Suprapubic skin (tissue), 4 donors: Measurements from ENCODE around the gene COX6A1.

ENCODE experiments used
- CTCF ChIP-seq, 2 donors: fragments of 200-600 bp in 1 of 2; fragments of 450-650 bp in 1 of 2; sonication (generic) in 1 of 2; IDR thresholded peaks; one replicate each; pipeline ENCODE4 v1.5.1; 2016 to 2019; ENCODE audit warnings: antibody characterized with exemption in 2 of 2, mild to moderate bottlenecking in 1 of 2, moderate library complexity in 1 of 2
- POLR2A ChIP-seq, 2 donors: fragments of 450-650 bp; IDR thresholded peaks; one replicate each; pipeline ENCODE4 v1.6.1; 2017; ENCODE audit warnings: antibody characterized with exemption in 2 of 2, mild to moderate bottlenecking in 2 of 2, moderate library complexity in 2 of 2
- POLR2AphosphoS5 ChIP-seq, 3 donors: sonication (generic); formaldehyde crosslinking; IDR thresholded peaks; one replicate each; pipeline ENCODE4 v1.6.1; 2017; ENCODE audit warnings: antibody characterized with exemption in 3 of 3

DNA sequence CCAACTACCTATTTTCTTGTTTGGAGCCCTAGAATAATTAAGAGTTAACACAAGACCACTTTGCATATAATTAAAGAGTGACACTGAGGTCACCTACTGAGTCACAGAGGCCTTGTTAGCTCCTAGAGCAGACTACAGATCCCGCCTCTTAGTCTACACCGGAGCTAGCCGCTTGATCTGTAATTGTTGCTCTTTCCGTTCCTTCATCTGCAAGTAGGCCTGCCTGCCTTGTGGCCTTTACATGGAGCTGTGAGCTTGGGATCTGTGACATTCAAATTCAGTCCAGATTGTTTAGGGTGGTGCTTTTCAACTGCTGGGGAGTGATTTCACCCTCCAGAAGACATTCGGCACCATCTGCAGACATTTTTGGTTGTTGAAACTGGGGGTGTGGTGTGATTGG lies 52.4 kb downstream of the COX6A1 start:
- no peak for TF ChIP-seq CTCF (IDR thresholded peaks at IDR 0.05)
- TF ChIP-seq POLR2AphosphoS5 (IDR thresholded peaks at IDR 0.05) = no peak
- no peak for TF ChIP-seq POLR2A (IDR thresholded peaks at IDR 0.05)
